ENCODE results near the gene URAD. TPM values are rescaled to one million over a fixed set of nuclear protein-coding genes. Genes with fewer than 3 reads are reported as not detected.

The URAD gene
- total RNA-seq, 2 donors from 2014 or later, result not detected

DNA sequence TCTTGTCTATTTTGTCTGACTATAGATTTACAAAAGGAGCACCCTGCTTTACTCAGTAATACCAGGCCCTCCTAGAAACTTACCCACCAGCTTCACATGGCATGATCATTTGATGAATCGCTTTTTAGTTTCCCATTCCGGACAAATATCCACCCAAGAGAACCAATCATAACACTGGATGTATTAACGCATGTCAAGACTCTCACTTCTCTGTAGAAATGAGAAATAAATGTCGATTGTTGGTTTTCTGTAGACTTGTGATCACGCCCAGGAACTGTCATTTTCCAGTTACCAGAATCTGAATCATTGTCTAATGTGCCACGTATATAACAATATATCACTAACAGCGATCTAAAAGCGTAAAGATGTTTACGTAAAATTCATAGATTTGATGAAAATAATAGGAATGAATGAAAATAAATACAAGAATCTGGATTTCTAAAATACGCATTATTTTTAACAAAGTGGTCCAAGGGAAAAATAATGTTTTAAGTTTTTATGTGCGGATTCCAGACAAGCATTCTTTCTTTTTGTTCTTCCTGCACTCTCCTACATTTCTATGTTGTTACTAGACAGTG lies 33.4 kb downstream of the URAD start:
- Histone ChIP-seq H3K27ac (no peak overlapping the region), H3K4me3 (no peak overlapping the region), H3K4me1 (ENCODE audit: control insufficient read depth in 1 of 2, low read depth in 2 of 2) (peaks cover 10 to 19% of the 10 kb centered on the region in 2 donors), H3K9me3 (no peaks in the 10 kb centered on the region), H3K36me3 (no peaks in the 10 kb centered on the region), H3K27me3 (replicated peaks; ENCODE audit: insufficient read depth) (peaks cover 40% of the 10 kb centered on the region)
- TF ChIP-seq, protein P1, sequence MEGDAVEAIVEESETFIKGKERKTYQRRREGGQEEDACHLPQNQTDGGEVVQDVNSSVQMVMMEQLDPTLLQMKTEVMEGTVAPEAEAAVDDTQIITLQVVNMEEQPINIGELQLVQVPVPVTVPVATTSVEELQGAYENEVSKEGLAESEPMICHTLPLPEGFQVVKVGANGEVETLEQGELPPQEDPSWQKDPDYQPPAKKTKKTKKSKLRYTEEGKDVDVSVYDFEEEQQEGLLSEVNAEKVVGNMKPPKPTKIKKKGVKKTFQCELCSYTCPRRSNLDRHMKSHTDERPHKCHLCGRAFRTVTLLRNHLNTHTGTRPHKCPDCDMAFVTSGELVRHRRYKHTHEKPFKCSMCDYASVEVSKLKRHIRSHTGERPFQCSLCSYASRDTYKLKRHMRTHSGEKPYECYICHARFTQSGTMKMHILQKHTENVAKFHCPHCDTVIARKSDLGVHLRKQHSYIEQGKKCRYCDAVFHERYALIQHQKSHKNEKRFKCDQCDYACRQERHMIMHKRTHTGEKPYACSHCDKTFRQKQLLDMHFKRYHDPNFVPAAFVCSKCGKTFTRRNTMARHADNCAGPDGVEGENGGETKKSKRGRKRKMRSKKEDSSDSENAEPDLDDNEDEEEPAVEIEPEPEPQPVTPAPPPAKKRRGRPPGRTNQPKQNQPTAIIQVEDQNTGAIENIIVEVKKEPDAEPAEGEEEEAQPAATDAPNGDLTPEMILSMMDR (IDR thresholded peaks at IDR 0.05), result no peak
- DNase-seq (ENCODE audit: low spot score) (no peak), ATAC-seq (ENCODE audit: insufficient number of reproducible peaks, low FRiP score, low read depth) (no peak)

DNA sequence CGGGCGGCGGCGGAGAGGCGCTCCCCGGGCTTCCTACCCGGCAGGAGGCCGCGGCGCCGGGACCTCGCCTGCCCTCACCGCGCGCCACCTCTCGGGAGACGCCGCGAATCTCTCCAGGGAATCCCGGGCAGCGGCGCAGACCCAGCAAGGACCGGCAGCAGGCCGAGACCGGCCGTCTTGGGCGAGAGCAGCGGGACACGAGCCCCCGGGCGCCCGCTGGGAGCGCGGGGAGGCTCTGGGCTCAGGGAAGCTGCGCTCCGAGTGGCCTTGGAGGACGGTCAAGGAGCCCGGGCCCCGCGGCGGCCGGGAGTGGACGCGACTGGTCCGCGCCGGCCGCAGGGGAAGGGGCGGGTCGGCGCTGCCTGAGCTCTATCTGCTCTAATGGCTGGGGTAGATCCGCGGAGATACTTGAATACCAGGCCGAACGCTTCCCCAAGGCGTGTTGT lies 34.1 kb downstream of the URAD start:
- Histone ChIP-seq H3K27me3 (replicated peaks; ENCODE audit: insufficient read depth) (peaks cover 34% of the 10 kb centered on the region), H3K4me1 (ENCODE audit: control insufficient read depth in 1 of 2, low read depth in 2 of 2) (peaks cover 6 to 14% of the 10 kb centered on the region in 2 donors), H3K9me3 (no peaks in the 10 kb centered on the region), H3K27ac (no peak overlapping the region), H3K36me3 (no peaks in the 10 kb centered on the region), H3K4me3 (peak overlapping the region; percentile 75)
- ATAC-seq (ENCODE audit: insufficient number of reproducible peaks, low FRiP score, low read depth) (no peak), DNase-seq (ENCODE audit: low spot score) (no peak)
- TF ChIP-seq, protein P1 (IDR thresholded peaks at IDR 0.05), result no peak

DNA sequence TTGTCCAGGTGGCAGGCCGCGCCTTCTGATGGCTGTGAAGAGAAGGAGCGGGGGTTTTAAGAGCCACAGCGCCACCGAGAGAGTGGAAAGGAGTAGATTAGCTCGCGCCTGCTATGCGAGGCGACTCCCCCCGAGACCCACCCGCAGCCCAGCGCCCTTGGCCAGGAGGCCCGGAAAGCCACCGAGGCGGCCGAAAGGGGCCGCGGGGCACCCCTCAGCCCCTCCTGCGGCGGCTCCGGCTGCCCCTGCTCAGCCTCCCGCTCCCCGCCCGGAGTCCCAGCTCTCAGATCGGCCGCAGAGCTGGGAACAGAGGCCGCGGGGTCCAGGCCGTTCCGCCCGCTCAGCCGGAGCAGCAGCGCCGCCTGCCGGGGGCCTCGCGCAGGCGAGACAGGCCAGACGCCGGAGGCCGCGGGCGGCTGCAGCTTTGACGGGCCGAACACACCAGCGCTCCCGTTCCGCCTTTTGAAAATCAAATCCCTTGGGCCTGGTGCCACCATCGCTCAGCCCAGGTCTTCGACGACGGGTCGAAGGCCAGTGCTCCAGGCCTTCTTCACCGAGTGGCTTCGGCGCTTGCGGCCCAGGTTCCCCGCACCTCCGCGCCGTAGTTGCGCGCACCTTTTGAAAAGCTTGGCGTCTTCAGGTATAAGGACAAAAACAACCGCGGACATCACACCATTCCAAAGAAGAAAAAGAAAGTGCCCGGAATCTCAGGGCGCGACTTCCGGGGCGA lies 34.7 kb downstream of the URAD start:
- Histone ChIP-seq H3K4me1 (ENCODE audit: control insufficient read depth in 1 of 2, low read depth in 2 of 2) (peaks cover 6 to 14% of the 10 kb centered on the region in 2 donors), H3K9me3 (no peaks in the 10 kb centered on the region), H3K36me3 (no peaks in the 10 kb centered on the region), H3K27me3 (replicated peaks; ENCODE audit: insufficient read depth) (peaks cover 28% of the 10 kb centered on the region), H3K27ac (no peak overlapping the region), H3K4me3 (peak overlapping the region; percentile 75)
- ATAC-seq (ENCODE audit: insufficient number of reproducible peaks, low FRiP score, low read depth) (no peak), DNase-seq (ENCODE audit: low spot score) (no peak)
- TF ChIP-seq, protein P1 (IDR thresholded peaks at IDR 0.05), result peak; percentile 82

DNA sequence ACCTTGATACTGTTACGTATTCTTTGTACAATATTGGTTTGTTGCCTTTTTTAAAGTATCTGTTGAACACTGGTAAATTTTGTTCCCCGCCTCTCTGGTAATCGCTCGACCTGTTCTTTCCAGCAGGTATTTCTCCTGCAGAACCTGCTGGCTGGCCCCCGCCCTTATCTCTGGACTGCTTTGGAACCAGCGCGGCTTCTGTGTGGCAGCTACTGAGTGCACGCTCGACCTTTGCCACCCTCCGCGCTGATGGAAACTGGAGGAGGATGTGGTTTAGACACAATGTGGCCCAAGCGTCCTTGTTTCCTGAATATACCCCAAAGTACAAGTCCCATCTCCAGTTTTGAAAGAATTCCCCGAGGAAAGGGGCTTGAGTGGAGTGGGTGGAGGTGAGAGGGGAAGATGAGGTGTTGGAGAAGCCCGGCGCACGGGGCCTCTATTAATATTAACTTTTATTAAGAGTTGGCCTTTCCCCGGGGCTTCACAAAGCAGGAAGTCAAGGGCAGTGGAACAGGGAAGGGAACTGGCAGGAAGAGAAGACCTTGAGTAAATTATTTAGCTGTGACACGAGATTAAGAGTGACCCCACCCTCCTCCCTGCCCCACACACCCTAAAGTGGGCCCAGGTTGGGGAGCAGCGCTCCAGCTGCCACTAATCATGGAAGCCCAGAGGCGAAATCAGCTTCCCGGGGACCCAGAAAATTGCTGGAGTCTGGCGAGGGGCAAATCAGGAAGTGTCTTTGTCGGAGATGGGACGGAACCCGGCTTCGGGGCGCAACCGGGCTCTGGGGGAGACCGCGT lies 35.4 kb downstream of the URAD start:
- H3K27me3 ChIP-seq (replicated peaks; ENCODE audit: insufficient read depth), result peaks cover 26% of the 10 kb centered on the region
- TF ChIP-seq, protein P1 (IDR thresholded peaks at IDR 0.05), result no peak
- no peaks in the 10 kb centered on the region for H3K36me3 ChIP-seq
- H3K4me1 ChIP-seq (ENCODE audit: control insufficient read depth in 1 of 2, low read depth in 2 of 2), result peaks cover 6 to 14% of the 10 kb centered on the region in 2 donors
- H3K27ac ChIP-seq, result no peak overlapping the region
- H3K4me3 ChIP-seq, result peak overlapping the region; percentile 75
- DNase-seq (ENCODE audit: low spot score) (no peak), ATAC-seq (ENCODE audit: insufficient number of reproducible peaks, low FRiP score, low read depth) (no peak)
- H3K9me3 ChIP-seq, result no peaks in the 10 kb centered on the region

DNA sequence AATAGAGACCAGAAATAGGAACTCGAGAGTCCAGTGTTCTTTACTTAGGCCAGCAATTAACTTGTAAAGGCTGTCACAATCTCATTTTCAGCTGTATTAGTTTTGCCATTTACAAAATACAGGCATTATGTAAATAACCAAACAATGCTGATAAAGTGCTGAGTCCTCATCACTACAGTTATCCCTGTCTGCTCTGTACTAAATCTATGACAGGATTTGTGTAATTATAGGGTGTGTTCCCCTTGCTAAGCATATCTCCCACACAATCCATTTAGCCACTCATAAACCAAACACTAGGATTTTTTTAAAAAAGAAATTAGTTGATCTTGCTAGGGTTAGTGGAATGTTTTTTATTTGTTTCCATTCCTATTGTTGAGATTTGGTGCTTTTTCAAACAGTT lies 45.5 kb downstream of the URAD start:
- TF ChIP-seq, protein P1 (IDR thresholded peaks at IDR 0.05), result no peak
- no peak for DNase-seq (ENCODE audit: low spot score)
- no peak overlapping the region for H3K4me3 ChIP-seq

More for the DNA sequence above, 45.5 kb downstream of the URAD start:
- Histone ChIP-seq H3K27me3 (replicated peaks; ENCODE audit: insufficient read depth) (no peaks in the 10 kb centered on the region), H3K36me3 (no peaks in the 10 kb centered on the region), H3K9me3 (peaks cover 8% of the 10 kb centered on the region), H3K4me1 (ENCODE audit: control insufficient read depth in 1 of 2, low read depth in 2 of 2) (no peaks in the 10 kb centered on the region), H3K27ac (no peak overlapping the region)
- ATAC-seq (ENCODE audit: insufficient number of reproducible peaks, low FRiP score, low read depth), result no peak
